ENCODE results near the gene CCL26. TPM values are rescaled to one million over a fixed set of nuclear protein-coding genes. Genes with fewer than 3 reads are reported as not detected.
"Not testable (repeated sequence)": the region's sequence is repeated elsewhere in the genome, so short reads cannot be mapped to it uniquely, and the experiment has no call there.

Gene CCL26
- total RNA-seq, 1 experiment from 2014 or later = not detected

GRCh38 chr7:75756206-75756990, 15.6 kb downstream of the CCL26 start:
- DNase-seq (ENCODE audit: low read depth) = no peak
- in situ Hi-C loops (cut with HindIII; ENCODE audit: low pct_unique_long_range_greater_than_20kb, low sequenced_read_pairs) = no loop called here

DNA sequence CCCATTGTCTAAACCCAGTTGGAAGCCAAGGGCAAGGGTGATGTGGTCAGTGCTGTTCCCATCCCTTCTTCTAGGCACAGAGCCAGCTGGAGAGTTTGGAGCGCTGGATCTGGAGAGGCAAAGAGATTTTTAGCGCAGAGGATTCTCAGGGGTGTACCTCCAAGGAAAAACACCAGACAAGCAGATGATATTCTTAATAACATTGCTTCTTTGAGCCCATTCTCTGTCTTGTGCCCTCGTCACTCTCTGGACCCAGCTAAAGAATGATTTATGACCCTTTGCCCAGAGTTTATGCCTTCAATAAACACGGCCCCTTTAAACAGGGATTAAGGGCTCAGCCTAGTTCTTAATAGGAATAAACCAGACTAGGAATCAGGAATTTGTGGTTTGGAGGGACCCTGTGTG, 28.6 kb downstream of the CCL26 start:
- no peak for DNase-seq (ENCODE audit: low read depth)
- in situ Hi-C loops (cut with HindIII; ENCODE audit: low pct_unique_long_range_greater_than_20kb, low sequenced_read_pairs) = no loop called here

DNA sequence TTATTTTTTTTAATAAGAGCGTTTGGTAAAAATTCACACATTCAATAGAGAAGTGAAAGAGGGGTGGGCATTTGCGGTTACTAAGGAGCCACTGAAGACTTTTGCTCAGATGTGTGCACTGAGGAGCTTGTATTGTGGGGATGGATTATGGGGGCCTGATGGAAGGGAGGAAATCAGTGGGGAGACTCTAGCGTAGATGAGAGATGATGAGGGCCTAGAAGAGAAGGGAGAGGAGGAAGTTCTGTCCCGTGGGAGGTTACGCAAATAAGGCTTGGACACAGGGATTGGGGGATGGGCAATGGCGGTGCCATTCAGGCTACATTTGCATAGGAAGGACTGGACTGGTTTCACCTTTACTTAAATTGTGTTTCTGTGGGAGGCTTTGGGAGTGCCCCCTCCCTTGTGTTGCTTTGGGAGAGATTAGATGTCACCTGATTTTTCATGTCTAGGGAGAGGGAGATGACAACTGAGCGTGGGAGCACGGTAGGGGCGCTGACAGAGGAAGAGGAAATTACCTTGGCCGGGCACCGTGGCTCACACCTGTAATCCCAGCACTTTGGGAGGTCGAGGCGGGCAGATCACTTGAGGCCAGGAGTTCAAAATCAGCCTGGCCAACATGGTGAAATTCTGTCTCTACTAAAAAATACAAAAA, 31.0 kb downstream of the CCL26 start:
- in situ Hi-C loops (cut with HindIII; ENCODE audit: low pct_unique_long_range_greater_than_20kb, low sequenced_read_pairs) = no loop called here
- DNase-seq (ENCODE audit: low read depth) = no peak

DNA sequence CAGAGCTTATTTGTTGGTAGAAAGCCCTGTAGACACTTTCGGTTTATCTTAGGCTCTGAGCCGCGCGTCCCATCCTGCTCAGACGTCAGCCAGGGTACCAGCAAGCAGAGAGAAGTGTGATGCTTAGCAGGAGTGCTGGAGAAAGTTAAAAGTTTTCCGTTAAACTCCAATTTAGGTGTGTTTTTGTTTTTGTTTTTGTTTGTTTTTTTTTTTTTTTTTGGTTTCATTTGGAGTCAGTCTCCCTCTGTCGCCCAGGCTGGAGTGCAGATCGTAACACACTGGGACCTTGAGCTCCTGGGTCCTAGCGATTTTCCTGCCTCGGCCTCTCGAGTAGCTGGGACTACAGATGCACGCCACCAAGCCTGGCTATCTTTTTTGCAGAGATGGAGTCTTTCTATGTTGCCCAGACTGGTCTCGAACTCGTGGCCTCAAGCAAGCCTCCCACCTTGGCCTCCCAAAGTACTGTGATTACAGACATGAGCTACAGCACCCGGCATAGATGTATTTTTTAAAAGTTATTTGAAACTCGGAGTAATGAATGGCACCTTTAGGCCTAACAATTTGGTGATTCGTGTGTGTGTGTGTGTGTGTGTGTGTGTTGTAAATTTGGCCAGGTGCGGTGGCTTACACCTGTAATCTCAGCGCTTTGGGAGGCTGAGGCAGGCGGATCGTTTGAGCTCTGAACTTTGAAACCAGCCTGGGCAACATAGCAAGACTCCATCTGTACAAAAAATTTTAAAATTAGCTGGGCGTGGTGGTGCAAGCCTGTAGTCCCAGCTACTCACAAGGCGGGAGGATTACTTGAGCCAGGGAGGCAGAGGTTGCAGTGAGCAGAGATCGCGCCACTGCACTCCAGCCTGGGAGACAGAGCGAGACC, 32.0 kb downstream of the CCL26 start:
- DNase-seq (ENCODE audit: low read depth) = no peak
- in situ Hi-C loops (cut with HindIII; ENCODE audit: low pct_unique_long_range_greater_than_20kb, low sequenced_read_pairs) = no loop called here

DNA sequence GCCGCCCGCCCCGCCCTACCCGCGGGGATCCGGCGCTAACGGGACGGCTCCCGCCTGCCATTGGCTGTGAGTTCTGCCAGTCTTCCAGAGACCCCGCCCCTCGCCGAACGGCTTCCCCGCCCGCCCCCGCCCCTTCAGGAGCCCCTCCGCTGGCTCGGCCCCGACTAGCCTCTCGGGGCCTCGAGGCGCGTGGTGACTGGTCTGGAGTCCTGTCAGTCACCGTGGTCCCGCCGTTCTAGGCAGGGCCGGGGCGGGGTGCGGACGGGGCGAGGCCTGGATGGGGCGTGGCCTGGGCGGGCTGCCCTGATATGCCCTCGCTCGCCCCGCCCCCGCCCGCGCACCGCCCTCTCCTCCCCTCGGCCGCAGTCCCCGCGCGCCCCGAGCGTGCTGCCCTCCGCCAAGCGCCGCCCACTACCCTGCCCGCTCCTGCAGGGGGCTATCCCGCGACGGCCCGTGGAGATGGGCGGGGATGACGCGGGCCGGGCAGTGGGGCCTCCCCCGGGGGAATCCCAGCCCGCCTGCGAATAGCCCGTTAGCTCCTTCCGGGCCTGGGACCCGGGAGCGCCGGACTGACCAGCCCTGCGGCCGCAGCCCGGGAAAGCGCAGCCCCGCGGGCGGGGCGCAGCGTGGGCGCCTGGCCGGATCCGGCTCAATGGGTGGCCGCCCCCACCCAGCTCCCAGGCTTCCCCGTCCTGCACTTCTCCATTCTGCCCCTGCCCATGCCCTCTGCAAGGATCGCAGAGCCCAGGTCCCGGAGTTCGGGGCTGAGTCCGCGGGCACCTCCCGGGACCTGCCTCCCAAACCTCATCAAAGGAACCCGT, 32.8 kb downstream of the CCL26 start:
- in situ Hi-C loops (cut with HindIII; ENCODE audit: low pct_unique_long_range_greater_than_20kb, low sequenced_read_pairs) = no loop called here
- peak; percentile 95 for DNase-seq (ENCODE audit: low read depth)

DNA sequence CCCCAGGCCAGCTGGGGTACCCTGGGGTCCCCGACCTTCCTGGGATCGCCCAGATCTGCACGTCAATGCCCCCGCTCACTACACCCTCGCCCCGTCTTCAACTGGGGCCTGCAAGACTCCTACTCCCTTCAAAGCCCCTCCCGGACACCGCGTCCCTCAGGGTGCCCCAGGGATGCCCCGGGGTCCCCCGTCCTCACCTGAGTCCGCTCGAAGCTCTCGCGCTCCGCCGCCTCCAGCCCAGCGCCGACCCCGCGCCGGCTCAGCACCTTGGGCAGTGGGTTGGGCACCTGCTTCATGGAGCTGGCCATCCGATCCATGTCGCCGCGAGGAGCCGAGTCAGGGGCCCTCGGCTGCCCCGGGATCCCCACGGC, 33.4 kb downstream of the CCL26 start, which contains the start of gene HIP1:
HIP1 (minus strand) TSS at position 338 of the 371 bp plus-strand sequence; CDS start at position 317, 21 bp downstream.
- in situ Hi-C loops (cut with HindIII; ENCODE audit: low pct_unique_long_range_greater_than_20kb, low sequenced_read_pairs) = no loop called here
- DNase-seq (ENCODE audit: low read depth) = no peak

- in situ Hi-C loops (cut with HindIII; ENCODE audit: low pct_unique_long_range_greater_than_20kb, low sequenced_read_pairs) = no loop called here
- no peak for DNase-seq (ENCODE audit: low read depth)
These were observed 34.0 kb downstream of the CCL26 start for GRCh38 chr7:75737856-75738603.

GRCh38 chr7:75735581-75736350, 36.2 kb downstream of the CCL26 start:
- DNase-seq (ENCODE audit: low read depth) = no peak
- in situ Hi-C loops (cut with HindIII; ENCODE audit: low pct_unique_long_range_greater_than_20kb, low sequenced_read_pairs) = no loop called here

- in situ Hi-C loops (cut with HindIII; ENCODE audit: low pct_unique_long_range_greater_than_20kb, low sequenced_read_pairs) = no loop called here
- DNase-seq (ENCODE audit: low read depth) = peak; percentile 97
These were observed 37.2 kb downstream of the CCL26 start for GRCh38 chr7:75734586-75735458.

- in situ Hi-C loops (cut with HindIII; ENCODE audit: low pct_unique_long_range_greater_than_20kb, low sequenced_read_pairs) = no loop called here
- DNase-seq (ENCODE audit: low read depth) = peak; percentile 97
These were observed 39.0 kb downstream of the CCL26 start for GRCh38 chr7:75732764-75733630.

DNA sequence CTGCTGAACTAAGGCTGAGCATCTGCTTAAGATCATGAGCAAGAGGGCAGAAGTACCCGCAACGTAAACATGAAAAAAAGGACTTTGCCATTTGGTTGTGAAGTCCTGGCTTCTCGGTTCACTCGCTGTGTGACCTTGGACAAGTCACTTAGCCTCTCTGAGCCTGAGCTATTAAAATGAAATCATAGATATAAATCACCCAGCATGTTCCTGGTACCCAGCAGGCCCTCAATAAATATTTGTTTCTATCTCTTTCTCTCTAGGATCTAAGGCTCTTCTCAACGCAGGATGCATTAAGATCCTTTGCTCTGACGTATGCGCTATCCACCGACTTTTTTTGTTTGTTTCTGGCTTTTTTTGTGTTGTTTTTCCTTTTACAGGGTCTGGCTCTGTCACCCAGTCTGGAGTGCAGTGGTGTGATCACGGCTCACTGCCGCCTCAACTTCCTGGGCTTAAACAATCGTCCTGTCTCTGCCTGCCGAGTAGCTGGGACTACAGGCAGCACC, 39.9 kb downstream of the CCL26 start:
- in situ Hi-C loops (cut with HindIII; ENCODE audit: low pct_unique_long_range_greater_than_20kb, low sequenced_read_pairs) = no loop called here
- peak; percentile 58 for DNase-seq (ENCODE audit: low read depth)

- no peak for DNase-seq (ENCODE audit: low read depth)
- in situ Hi-C loops (cut with HindIII; ENCODE audit: low pct_unique_long_range_greater_than_20kb, low sequenced_read_pairs) = no loop called here
These were observed 42.1 kb downstream of the CCL26 start for GRCh38 chr7:75729851-75730274.

GRCh38 chr7:75727881-75728593, 44.0 kb downstream of the CCL26 start:
- in situ Hi-C loops (cut with HindIII; ENCODE audit: low pct_unique_long_range_greater_than_20kb, low sequenced_read_pairs) = no loop called here

DNA sequence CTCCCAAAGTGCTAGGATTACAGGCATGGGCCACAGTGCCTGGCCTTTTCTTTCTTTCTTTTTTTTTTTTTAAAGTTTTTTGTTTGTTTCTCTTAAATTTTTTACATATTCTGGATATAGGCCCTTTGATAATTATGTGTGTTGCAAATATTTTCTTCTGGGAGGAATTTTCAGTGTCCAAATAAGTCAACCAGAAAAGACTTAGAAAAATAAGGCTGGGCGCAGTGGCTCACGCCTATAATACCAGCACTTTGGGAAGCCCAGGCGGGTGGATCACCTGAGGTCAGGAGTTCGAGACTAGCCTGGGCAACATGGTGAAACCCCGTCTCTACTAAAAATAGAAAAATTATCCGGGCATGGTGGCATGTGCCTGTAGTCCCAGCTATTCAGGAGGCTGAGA, 44.7 kb downstream of the CCL26 start:
- DNase-seq (ENCODE audit: low read depth); in situ Hi-C loops (cut with HindIII; ENCODE audit: low pct_unique_long_range_greater_than_20kb, low sequenced_read_pairs): not testable (repeated sequence)

More at GRCh38 chr7:75727881-75728593, 44.0 kb downstream of the CCL26 start:
- peak; percentile 81 for DNase-seq (ENCODE audit: low read depth)
